ENCODE measurements around the gene NRM. TPM values are rescaled to one million over a fixed set of nuclear protein-coding genes. Genes with fewer than 3 reads are reported as not detected.
A peak's percentile ranks its signal among the peaks of the same experiment; 100 is the strongest.

NRM gene
- total and polyA plus RNA-seq, 2 of the 13 experiments (the other 11 are each of a cell fraction or from before 2014, with no cell fraction given), result 12.5 to 16.0 TPM

- no peak for TF ChIP-seq KAT2B (IDR thresholded peaks at IDR 0.05; ENCODE audit: borderline replicate concordance, low read depth, low read length)
- no peak for TF ChIP-seq ZNF549 (CRISPR knock-in tag; IDR thresholded peaks at IDR 0.05)
- no peak for TF ChIP-seq GRHL1 (CRISPR knock-in tag; conservative IDR thresholded peaks at IDR 0.05)
- no peak for TF ChIP-seq PAXIP1 (CRISPR knock-in tag; conservative IDR thresholded peaks at IDR 0.05)
- no peak for TF ChIP-seq PRPF4 (IDR thresholded peaks at IDR 0.05; ENCODE audit: low read depth, low read length, poor library complexity, severe bottlenecking)
- no peak for TF ChIP-seq ERF (CRISPR knock-in tag; IDR thresholded peaks at IDR 0.05)
- TF ChIP-seq SAP130 (CRISPR knock-in tag; IDR thresholded peaks at IDR 0.05; ENCODE audit: low read depth), result 0 out of 2 replicates have a peak, but pooled peaks have one; percentile 4
- TF ChIP-seq RFXAP (CRISPR knock-in tag; IDR thresholded peaks at IDR 0.05; ENCODE audit: borderline replicate concordance), result 0 out of 2 replicates have a peak, but pooled peaks have one; percentile 8
- 0 out of 2 replicates have a peak, but pooled peaks have one; percentile 67 for TF ChIP-seq ZNF556 (CRISPR knock-in tag; IDR thresholded peaks at IDR 0.05; ENCODE audit: borderline replicate concordance)
- no peak for TF ChIP-seq KLF9 (CRISPR knock-in tag; IDR thresholded peaks at IDR 0.05; ENCODE audit: low read depth)
- TF ChIP-seq SP4 (CRISPR knock-in tag; IDR thresholded peaks at IDR 0.05), result 0 out of 2 replicates have a peak, but pooled peaks have one; percentile 5
- no peak for TF ChIP-seq ZSCAN21 (CRISPR knock-in tag; IDR thresholded peaks at IDR 0.05; ENCODE audit: borderline replicate concordance)
- no peak for TF ChIP-seq ZNF530 (CRISPR knock-in tag; IDR thresholded peaks at IDR 0.05; ENCODE audit: low read depth)
- 0 out of 2 replicates have a peak, but pooled peaks have one; percentile 10 for TF ChIP-seq KMT2A (CRISPR knock-in tag; IDR thresholded peaks at IDR 0.05)
- no peak for TF ChIP-seq EHMT2 (IDR thresholded peaks at IDR 0.05; ENCODE audit: borderline replicate concordance, low read depth, low read length)
- 0 out of 2 replicates have a peak, but pooled peaks have one; percentile 59 for TF ChIP-seq EED (CRISPR knock-in tag; IDR thresholded peaks at IDR 0.05)
- no peak for TF ChIP-seq ARID5B (CRISPR knock-in tag; IDR thresholded peaks at IDR 0.05)
- no peak for TF ChIP-seq ELF1 (CRISPR knock-in tag; IDR thresholded peaks at IDR 0.05)
- TF ChIP-seq KDM5B (CRISPR knock-in tag; IDR thresholded peaks at IDR 0.05; ENCODE audit: borderline replicate concordance), result no peak
- TF ChIP-seq ZNF446 (CRISPR knock-in tag; IDR thresholded peaks at IDR 0.05), result no peak
- TF ChIP-seq ZNF121 (CRISPR knock-in tag; IDR thresholded peaks at IDR 0.05), result no peak
Measured at GRCh38 chr6:30686009-30686907, 4.5 kb downstream of the NRM start, which contains the start of gene PPP1R18 (continued).

Data from HepG2 (cell line).